ENCODE results near the gene LDLRAP1.

GRCh38 chr1:25553749-25554429 is 10.5 kb downstream of the LDLRAP1 start:
- no peak for TF ChIP-seq POLR2A (IDR thresholded peaks at IDR 0.05)
- TF ChIP-seq, protein P1, sequence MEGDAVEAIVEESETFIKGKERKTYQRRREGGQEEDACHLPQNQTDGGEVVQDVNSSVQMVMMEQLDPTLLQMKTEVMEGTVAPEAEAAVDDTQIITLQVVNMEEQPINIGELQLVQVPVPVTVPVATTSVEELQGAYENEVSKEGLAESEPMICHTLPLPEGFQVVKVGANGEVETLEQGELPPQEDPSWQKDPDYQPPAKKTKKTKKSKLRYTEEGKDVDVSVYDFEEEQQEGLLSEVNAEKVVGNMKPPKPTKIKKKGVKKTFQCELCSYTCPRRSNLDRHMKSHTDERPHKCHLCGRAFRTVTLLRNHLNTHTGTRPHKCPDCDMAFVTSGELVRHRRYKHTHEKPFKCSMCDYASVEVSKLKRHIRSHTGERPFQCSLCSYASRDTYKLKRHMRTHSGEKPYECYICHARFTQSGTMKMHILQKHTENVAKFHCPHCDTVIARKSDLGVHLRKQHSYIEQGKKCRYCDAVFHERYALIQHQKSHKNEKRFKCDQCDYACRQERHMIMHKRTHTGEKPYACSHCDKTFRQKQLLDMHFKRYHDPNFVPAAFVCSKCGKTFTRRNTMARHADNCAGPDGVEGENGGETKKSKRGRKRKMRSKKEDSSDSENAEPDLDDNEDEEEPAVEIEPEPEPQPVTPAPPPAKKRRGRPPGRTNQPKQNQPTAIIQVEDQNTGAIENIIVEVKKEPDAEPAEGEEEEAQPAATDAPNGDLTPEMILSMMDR (IDR thresholded peaks at IDR 0.05), result no peak
